Measurements from ENCODE around the gene GFI1. TPM values are rescaled to one million over a fixed set of nuclear protein-coding genes. Genes with fewer than 3 reads are reported as not detected.
"Not testable (repeated sequence)": the region's sequence is repeated elsewhere in the genome, so short reads cannot be mapped to it uniquely, and the experiment has no call there.

The GFI1 gene
- total RNA-seq (2014; rRNA removed; shearing (Covaris generic)) (0.21 TPM in 1 of 2 replicates, not detected in the other), polyA plus RNA-seq (2016; fragmentation: Nextera tagmentation; extraction: Ambion mirVana) (0.12 TPM in 1 of 2 replicates, not detected in the other)
- long read RNA-seq = 0 reads

- Mint-ChIP-seq H3K27ac (no peak within 1 kb of the TSS), H3K4me3 (peak within 1 kb of the TSS; percentile 79), H3K27me3 (ENCODE audit: insufficient read depth, low read depth, poor library complexity) (peaks cover 81% of the 10 kb centered on the region), H3K36me3 (ENCODE audit: low read depth) (peaks cover 2% of the 10 kb centered on the region; the same call in 1 of the 3 replicates), H3K4me1 (peaks cover 21% of the 10 kb centered on the region), H3K9me3 (peaks cover 4% of the 10 kb centered on the region; the same call in 2 of the 3 replicates)
- Histone ChIP-seq H3K27me3 (ENCODE audit: insufficient read depth) (peaks cover 94% of the 10 kb centered on the region), H3K36me3 (ENCODE audit: insufficient read depth) (no peaks in the 10 kb centered on the region), H3K4me2 (peak within 1 kb of the TSS; percentile 97), H4K20me1 (replicated peaks; ENCODE audit: insufficient read depth) (peaks cover 1% of the 10 kb centered on the region), H3K4me3 (peak within 1 kb of the TSS; percentile 75), H3K27ac (ENCODE audit: low read depth) (no peak within 1 kb of the TSS), H2AFZ (peak within 1 kb of the TSS; percentile 97), H3K79me2 (replicated peaks; ENCODE audit: insufficient read depth) (no peaks in the 10 kb centered on the region), H3F3A (replicated peaks; ENCODE audit: low read depth) (peaks cover 13% of the 10 kb centered on the region; the same call in 1 of the 2 replicates), H3K4me1 (ENCODE audit: insufficient read depth) (peaks cover 14% of the 10 kb centered on the region), H3K9me2 (ENCODE audit: insufficient read depth) (no peaks in the 10 kb centered on the region)
- ATAC-seq (peak; percentile 12), DNase-seq (ENCODE audit: low spot score) (peak; percentile 76)
- TF ChIP-seq ETS1 (IDR thresholded peaks at IDR 0.05) (no peak), REST (IDR thresholded peaks at IDR 0.05; ENCODE audit: unreplicated experiment) (no peak), EZH2phosphoT487 (IDR thresholded peaks at IDR 0.05; ENCODE audit: unreplicated experiment) (peak; percentile 90), POLR2AphosphoS5 (IDR thresholded peaks at IDR 0.05; ENCODE audit: low read depth) (no peak), NANOG (IDR thresholded peaks at IDR 0.05; ENCODE audit: borderline replicate concordance) (no peak), EZH2 (IDR thresholded peaks at IDR 0.05; ENCODE audit: low read depth, unreplicated experiment) (peak; percentile 66), JUNB (IDR thresholded peaks at IDR 0.05; ENCODE audit: unreplicated experiment) (no peak), STAT1 (IDR thresholded peaks at IDR 0.05; ENCODE audit: unreplicated experiment) (no peak), CTCF (conservative IDR thresholded peaks at IDR 0.05; ENCODE audit: low read depth in 2 of 2) (peak in 1 of 2 experiments; percentile 19; a peak in 1 of 4 replicates), ZNF331 (CRISPR knock-in tag; IDR thresholded peaks at IDR 0.05; ENCODE audit: low read depth) (no peak), ZNF114 (CRISPR knock-in tag; IDR thresholded peaks at IDR 0.05) (no peak)
These were observed at the start of gene GFI1 for GRCh38 chr1:92486251-92487077. GFI1 (minus strand) TSS chr1:92486925; CDS start chr1:92483487, 3,438 bp downstream.

GRCh38 chr1:92532371-92532770, 45.6 kb upstream of the GFI1 start:
- H3K4me3 Mint-ChIP-seq; H3K79me2 ChIP-seq (replicated peaks; ENCODE audit: insufficient read depth); ATAC-seq; DNase-seq (ENCODE audit: low spot score); H3K9me3 Mint-ChIP-seq; H4K20me1 ChIP-seq (replicated peaks; ENCODE audit: insufficient read depth); H3K4me2 ChIP-seq; H3F3A ChIP-seq (replicated peaks; ENCODE audit: low read depth); H3K36me3 ChIP-seq (ENCODE audit: insufficient read depth); H3K27ac ChIP-seq (ENCODE audit: low read depth); H3K9me2 ChIP-seq (ENCODE audit: insufficient read depth); H3K4me3 ChIP-seq; H3K27ac Mint-ChIP-seq; H3K27me3 Mint-ChIP-seq (ENCODE audit: insufficient read depth, low read depth, poor library complexity); H3K27me3 ChIP-seq (ENCODE audit: insufficient read depth); H3K4me1 ChIP-seq (ENCODE audit: insufficient read depth); H3K4me1 Mint-ChIP-seq; H2AFZ ChIP-seq; H3K36me3 Mint-ChIP-seq (ENCODE audit: low read depth): not testable (repeated sequence)

GRCh38 chr1:92531939-92532338, 45.2 kb upstream of the GFI1 start:
- H4K20me1 ChIP-seq (replicated peaks; ENCODE audit: insufficient read depth); H3K79me2 ChIP-seq (replicated peaks; ENCODE audit: insufficient read depth); H3K27ac ChIP-seq (ENCODE audit: low read depth); H3K4me1 Mint-ChIP-seq; H3K4me3 ChIP-seq; H3K4me1 ChIP-seq (ENCODE audit: insufficient read depth); H3K36me3 Mint-ChIP-seq (ENCODE audit: low read depth); H3K27me3 ChIP-seq (ENCODE audit: insufficient read depth); ATAC-seq; H3F3A ChIP-seq (replicated peaks; ENCODE audit: low read depth); DNase-seq (ENCODE audit: low spot score); H3K4me2 ChIP-seq; H3K27ac Mint-ChIP-seq; H3K36me3 ChIP-seq (ENCODE audit: insufficient read depth); H3K9me2 ChIP-seq (ENCODE audit: insufficient read depth); H3K4me3 Mint-ChIP-seq; H2AFZ ChIP-seq; H3K9me3 Mint-ChIP-seq; H3K27me3 Mint-ChIP-seq (ENCODE audit: insufficient read depth, low read depth, poor library complexity): not testable (repeated sequence)
